DMS114 treated with DMSO at 0.1 percent for 48 hours (cell line): ENCODE results near the gene GLB1L.
A peak's percentile ranks its signal among the peaks of the same experiment; 100 is the strongest.

Experiments
- DNase-seq: peaks from one replicate; lab custom pipeline; 2025; ENCODE audit not compliant: unreplicated experiment; lab: John Stamatoyannopoulos, UW

GLB1L gene

GRCh38 chr2:219253753-219254589 lies 8.7 kb upstream of the GLB1L start, which contains the start of gene TUBA4A:
TUBA4A (minus strand) TSS chr2:219253918; CDS start chr2:219253858, 60 bp downstream.
- DNase-seq = no peak

- DNase-seq = no peak
These were observed 7.9 kb upstream of the GLB1L start, which contains the start of gene TUBA4B for GRCh38 chr2:219252900-219253752. TUBA4B (plus strand) TSS chr2:219253243; CDS start chr2:219253408, 165 bp downstream.

GRCh38 chr2:219252570-219252899 lies 7.3 kb upstream of the GLB1L start:
- no peak for DNase-seq

GRCh38 chr2:219252084-219252483 lies 6.8 kb upstream of the GLB1L start:
- no peak for DNase-seq

- DNase-seq = no peak
These were observed 6.4 kb upstream of the GLB1L start for GRCh38 chr2:219251656-219252055.

- DNase-seq = no peak
These were observed 5.0 kb upstream of the GLB1L start for GRCh38 chr2:219250049-219250781.

GRCh38 chr2:219249203-219249980 lies 4.1 kb upstream of the GLB1L start:
- DNase-seq = no peak

- no peak for DNase-seq
These were observed 3.6 kb upstream of the GLB1L start for GRCh38 chr2:219248845-219249202.

GRCh38 chr2:219247678-219248642 lies 2.7 kb upstream of the GLB1L start:
- no peak for DNase-seq

- no peak for DNase-seq
These were observed 1.3 kb upstream of the GLB1L start for GRCh38 chr2:219246559-219246958.

- DNase-seq = no peak
These were observed 621 bp upstream of the GLB1L start for GRCh38 chr2:219245899-219246230.

- DNase-seq = no peak
These were observed 476 bp downstream of the GLB1L start for GRCh38 chr2:219244789-219245147.

- DNase-seq = no peak
These were observed 1.9 kb downstream of the GLB1L start for GRCh38 chr2:219243291-219243761.

GRCh38 chr2:219234331-219234730 lies 10.9 kb downstream of the GLB1L start:
- no peak for DNase-seq

GRCh38 chr2:219230059-219230540 lies 15.1 kb downstream of the GLB1L start:
- no peak for DNase-seq

- DNase-seq = peak; percentile 97
These were observed 15.8 kb downstream of the GLB1L start, which contains the start of the genes ANKZF1 and ATG9A for GRCh38 chr2:219229305-219230058. ANKZF1 (plus strand) TSS chr2:219229806; CDS start chr2:219230258, 452 bp downstream. ATG9A (minus strand) TSS chr2:219229636; CDS start chr2:219228024, 1,612 bp downstream.

- no peak for DNase-seq
These were observed 16.3 kb downstream of the GLB1L start for GRCh38 chr2:219228911-219229304.
